Measurements from ENCODE around the gene SMIM45.

SMIM45 gene

DNA sequence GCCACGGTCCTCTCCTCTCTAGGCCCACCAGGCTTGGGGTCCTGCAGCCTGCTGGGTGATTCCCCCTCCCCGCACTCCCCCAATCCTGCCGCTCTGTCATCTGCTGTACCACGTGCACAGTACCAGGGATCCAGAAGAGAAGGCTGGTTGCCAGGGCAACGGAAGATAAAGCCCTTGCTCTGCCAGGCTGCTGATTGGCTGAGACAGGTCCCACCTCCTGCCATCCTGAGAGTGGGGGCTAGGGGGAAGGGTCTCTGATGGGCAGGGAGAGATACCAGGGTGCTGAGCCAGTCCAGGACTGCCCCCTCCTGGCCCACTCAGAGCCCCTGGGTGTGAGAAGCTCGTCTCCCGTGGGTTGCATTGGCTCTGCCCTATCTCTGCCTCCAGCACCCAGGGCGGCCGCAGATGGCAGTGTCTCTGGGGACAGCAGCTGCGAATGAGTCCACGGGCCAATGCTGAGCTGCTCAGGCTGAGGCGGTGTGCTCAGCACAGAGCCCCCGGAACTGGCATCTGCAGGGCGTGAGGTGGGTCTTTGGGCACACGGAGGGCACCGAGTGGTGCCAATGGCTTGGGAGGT is at the start of gene SMIM45:
Gene SMIM45, plus strand, starts transcription at position 253 of the 577 bp plus-strand sequence.
- Histone ChIP-seq H3K27ac (ENCODE audit: low read length) (no peak within 1 kb of the TSS), H3K4me1 (ENCODE audit: control insufficient read depth, insufficient read depth, low read length) (peaks cover 5% of the 10 kb centered on the region), H3K9me3 (ENCODE audit: control insufficient read depth, low read depth, low read length) (no peaks in the 10 kb centered on the region), H3K27me3 (ENCODE audit: control insufficient read depth, insufficient read depth, low read length) (no peaks in the 10 kb centered on the region), H3K4me3 (ENCODE audit: low read length) (no peak within 1 kb of the TSS), H3K36me3 (ENCODE audit: control insufficient read depth, insufficient read depth, low read length) (no peaks in the 10 kb centered on the region)
- no CpG with 5 or more reads among the region's 16 CpGs for WGBS (ENCODE audit: insufficient coverage, low lambda C conversion rate)
- no peak for DNase-seq

DNA sequence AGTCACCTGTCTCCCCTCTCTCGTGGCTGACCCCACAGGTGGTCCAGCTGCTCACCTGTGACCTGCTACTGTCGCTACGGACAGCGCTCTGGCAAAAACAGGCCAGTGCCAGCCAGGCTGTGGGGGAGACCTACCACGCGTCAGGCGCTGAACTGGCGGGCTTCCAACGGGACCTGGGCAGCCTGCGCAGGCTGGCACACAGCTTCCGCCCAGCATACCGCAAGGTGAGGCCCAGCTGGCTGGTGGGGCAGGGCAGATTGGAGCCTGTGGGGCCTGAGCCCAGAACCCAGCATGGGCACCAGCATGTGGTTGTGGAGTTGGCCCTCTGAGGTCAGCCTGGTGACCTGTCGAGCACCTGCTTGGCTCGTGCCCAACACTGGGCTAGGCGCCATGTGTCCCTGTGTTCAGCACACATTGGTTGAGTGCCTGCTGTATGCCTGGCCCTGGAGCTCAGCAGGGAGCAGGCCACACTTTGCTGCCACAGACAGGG is 49.0 kb upstream of the SMIM45 start:
- no peak overlapping the region for H3K4me3 ChIP-seq (ENCODE audit: low read length)
- DNase-seq: no peak
- no peaks in the 10 kb centered on the region for H3K9me3 ChIP-seq (ENCODE audit: control insufficient read depth, low read depth, low read length)
- H3K4me1 ChIP-seq (ENCODE audit: control insufficient read depth, insufficient read depth, low read length): no peaks in the 10 kb centered on the region
- H3K27ac ChIP-seq (ENCODE audit: low read length): no peak overlapping the region
- peaks cover 90% of the 10 kb centered on the region for H3K36me3 ChIP-seq (ENCODE audit: control insufficient read depth, insufficient read depth, low read length)
- no peaks in the 10 kb centered on the region for H3K27me3 ChIP-seq (ENCODE audit: control insufficient read depth, insufficient read depth, low read length)
- WGBS (ENCODE audit: insufficient coverage, low lambda C conversion rate): no CpG with 5 or more reads among the region's 15 CpGs

DNA sequence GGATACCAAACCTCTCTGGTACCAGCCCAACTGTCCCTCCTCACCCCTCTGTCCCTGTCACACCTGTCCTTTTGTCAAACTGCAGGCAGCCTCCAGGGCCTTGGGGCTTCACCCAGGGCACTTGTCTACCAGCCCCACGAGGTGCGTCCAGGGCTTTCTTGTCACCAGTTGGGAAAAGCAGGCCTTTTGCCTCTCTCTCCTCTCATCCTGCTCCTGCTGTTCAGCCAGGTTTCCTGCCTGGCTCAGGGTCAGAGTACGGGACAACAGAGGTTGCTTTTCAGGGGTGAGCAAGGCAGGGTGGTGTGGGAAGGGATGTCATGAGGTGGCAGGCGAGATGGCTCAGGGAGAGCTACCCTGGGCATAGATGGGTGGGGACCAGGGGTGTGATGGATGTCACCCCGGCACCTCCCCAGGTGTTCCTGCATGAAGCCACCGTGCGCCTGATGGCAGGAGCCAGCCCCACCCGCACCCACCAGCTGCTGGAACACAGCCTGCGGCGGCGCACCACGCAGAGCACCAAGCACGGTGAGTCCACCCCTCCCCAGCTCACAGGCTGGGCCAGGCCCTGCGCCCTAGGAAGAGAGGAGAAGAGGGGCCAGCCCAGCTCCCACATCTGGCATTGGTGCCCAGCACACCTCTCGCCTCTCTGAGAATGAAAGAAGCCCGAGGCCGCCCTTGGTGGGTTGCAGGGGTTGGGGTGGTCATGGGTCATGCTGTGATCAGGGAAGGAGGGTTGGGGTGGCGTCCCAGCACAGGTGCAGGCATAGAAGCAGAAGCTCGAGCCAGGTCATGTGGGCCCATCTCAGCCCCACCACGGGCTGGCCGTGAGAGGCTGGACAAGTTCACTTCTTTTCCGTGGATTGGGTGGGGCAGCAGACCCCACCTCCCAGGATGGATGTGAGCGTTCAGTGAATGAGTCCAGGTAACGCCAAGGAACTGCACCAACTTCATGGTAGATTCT is 47.2 kb upstream of the SMIM45 start:
- Histone ChIP-seq H3K4me3 (ENCODE audit: low read length) (no peak overlapping the region), H3K4me1 (ENCODE audit: control insufficient read depth, insufficient read depth, low read length) (no peaks in the 10 kb centered on the region), H3K27ac (ENCODE audit: low read length) (no peak overlapping the region), H3K9me3 (ENCODE audit: control insufficient read depth, low read depth, low read length) (peaks cover 2% of the 10 kb centered on the region), H3K27me3 (ENCODE audit: control insufficient read depth, insufficient read depth, low read length) (peaks cover 13% of the 10 kb centered on the region), H3K36me3 (ENCODE audit: control insufficient read depth, insufficient read depth, low read length) (peaks cover 76% of the 10 kb centered on the region)
- WGBS (ENCODE audit: insufficient coverage, low lambda C conversion rate): no CpG with 5 or more reads among the region's 24 CpGs
- no peak for DNase-seq

DNA sequence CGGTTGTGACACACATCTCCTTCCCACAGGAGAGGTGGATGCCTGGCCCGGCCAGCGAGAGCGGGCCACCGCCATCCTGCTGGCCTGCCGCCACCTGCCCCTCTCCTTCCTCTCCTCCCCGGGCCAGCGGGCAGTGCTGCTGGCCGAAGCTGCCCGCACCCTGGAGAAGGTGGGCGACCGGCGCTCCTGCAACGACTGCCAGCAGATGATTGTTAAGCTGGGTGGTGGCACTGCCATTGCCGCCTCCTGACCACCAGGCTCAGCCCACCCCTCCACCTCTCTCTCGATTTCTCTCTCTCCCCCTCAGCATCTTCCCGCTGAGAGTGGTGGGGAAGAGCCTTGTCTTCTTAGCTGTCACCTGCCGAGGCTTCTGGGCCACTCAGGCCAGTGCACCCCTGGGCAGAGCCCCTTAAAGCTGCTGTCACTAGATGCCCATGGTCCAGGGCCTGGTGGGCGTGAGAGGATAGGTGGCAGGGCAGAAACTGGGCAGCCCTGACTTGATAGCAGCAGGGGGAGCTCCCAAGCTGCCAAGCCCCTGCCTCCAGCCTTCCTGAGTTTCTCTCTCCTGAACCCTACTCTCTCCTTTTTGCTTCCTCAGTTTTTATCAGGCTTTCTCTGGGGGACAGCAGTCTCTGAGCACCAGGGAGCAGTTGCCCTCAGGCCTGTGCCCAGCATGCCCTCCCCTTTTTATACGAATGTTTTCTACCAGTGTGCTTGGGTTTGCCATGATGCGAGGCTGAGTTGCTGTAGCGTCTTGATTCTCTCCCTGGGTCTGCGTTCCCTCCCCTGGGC is 46.3 kb upstream of the SMIM45 start:
- Histone ChIP-seq H3K27ac (ENCODE audit: low read length) (no peak overlapping the region), H3K4me3 (ENCODE audit: low read length) (no peak overlapping the region), H3K9me3 (ENCODE audit: control insufficient read depth, low read depth, low read length) (peaks cover 3% of the 10 kb centered on the region), H3K27me3 (ENCODE audit: control insufficient read depth, insufficient read depth, low read length) (peaks cover 18% of the 10 kb centered on the region), H3K4me1 (ENCODE audit: control insufficient read depth, insufficient read depth, low read length) (peaks cover under 1% of the 10 kb centered on the region), H3K36me3 (ENCODE audit: control insufficient read depth, insufficient read depth, low read length) (peaks cover 67% of the 10 kb centered on the region)
- no CpG with 5 or more reads among the region's 23 CpGs for WGBS (ENCODE audit: insufficient coverage, low lambda C conversion rate)
- no peak for DNase-seq

DNA sequence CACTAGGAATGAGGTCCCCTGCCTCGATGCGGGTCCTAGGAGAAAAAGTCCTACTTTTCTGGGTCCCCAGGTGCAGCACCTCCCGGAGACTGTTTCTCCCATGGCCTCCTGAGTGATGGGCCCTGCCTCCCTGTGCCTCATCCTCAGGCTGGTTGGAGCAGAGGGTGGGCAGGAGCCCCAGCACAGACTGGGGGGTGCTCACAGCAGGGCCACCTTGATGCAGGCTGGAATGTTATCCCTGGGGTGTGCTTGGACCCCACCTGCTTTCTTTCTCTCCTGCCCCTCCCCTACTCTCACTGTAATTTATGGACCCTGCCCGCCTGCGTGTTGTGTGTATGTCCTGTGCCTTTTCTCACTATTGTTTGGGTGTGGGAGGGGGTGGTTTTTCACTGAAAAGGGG is 45.1 kb upstream of the SMIM45 start:
- Histone ChIP-seq H3K27ac (ENCODE audit: low read length) (no peak overlapping the region), H3K27me3 (ENCODE audit: control insufficient read depth, insufficient read depth, low read length) (peaks cover 30% of the 10 kb centered on the region), H3K4me1 (ENCODE audit: control insufficient read depth, insufficient read depth, low read length) (peaks cover 6% of the 10 kb centered on the region), H3K9me3 (ENCODE audit: control insufficient read depth, low read depth, low read length) (peaks cover 6% of the 10 kb centered on the region), H3K4me3 (ENCODE audit: low read length) (no peak overlapping the region), H3K36me3 (ENCODE audit: control insufficient read depth, insufficient read depth, low read length) (peaks cover 59% of the 10 kb centered on the region)
- WGBS (ENCODE audit: insufficient coverage, low lambda C conversion rate): no CpG with 5 or more reads among the region's 5 CpGs
- no peak for DNase-seq

DNA sequence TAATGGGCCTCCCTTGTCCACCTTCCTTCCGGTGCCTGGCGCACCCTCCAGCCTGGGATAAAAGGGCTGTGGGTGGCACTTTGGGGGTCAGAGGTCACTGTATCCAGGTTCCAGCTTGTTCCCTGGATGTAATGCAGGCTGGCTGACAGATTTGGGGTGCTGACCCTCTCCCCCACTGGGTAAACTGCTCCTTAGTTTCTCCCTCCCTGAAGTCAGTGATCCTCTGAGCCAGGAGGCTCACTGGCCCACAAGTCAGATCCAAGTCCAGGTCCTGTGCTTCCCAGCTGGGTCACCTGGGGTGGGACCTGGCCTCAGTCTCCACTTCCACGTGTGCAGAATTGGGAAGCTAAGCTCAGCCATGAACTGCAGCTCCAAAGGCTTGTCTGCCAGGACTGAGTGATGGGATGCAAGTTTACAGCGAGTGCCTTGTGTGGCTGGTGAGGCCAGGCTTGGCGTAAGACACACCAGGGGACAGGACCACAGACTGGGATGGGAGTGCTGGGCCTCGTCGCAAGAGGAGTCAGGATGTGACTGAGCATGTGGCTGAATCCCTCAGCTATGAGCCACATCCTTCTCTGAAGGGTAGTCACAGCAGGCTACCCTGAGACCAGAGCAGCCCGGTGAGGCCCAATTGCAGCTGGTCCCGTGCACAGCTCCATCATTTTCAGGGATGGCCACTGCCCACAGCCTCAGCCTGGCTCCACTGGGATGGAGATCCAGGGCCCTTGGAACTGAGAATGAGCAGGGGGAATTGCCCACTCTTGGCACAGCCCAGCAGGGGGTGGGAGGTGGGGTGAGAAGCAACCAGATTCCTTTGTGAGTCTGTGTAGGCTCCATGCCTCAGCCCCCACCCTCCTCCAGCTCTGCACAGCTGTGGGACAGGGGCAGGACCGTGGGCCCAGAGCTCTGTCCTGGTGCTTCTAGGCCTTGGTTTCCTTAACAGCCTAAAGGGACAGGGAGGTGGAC is 44.2 kb upstream of the SMIM45 start:
- DNase-seq: no peak
- H3K36me3 ChIP-seq (ENCODE audit: control insufficient read depth, insufficient read depth, low read length): peaks cover 50% of the 10 kb centered on the region
- H3K4me3 ChIP-seq (ENCODE audit: low read length): no peak overlapping the region
- peaks cover 6% of the 10 kb centered on the region for H3K9me3 ChIP-seq (ENCODE audit: control insufficient read depth, low read depth, low read length)
- H3K4me1 ChIP-seq (ENCODE audit: control insufficient read depth, insufficient read depth, low read length): peaks cover 6% of the 10 kb centered on the region
- peaks cover 39% of the 10 kb centered on the region for H3K27me3 ChIP-seq (ENCODE audit: control insufficient read depth, insufficient read depth, low read length)
- no CpG with 5 or more reads among the region's 10 CpGs for WGBS (ENCODE audit: insufficient coverage, low lambda C conversion rate)
- no peak overlapping the region for H3K27ac ChIP-seq (ENCODE audit: low read length)

DNA sequence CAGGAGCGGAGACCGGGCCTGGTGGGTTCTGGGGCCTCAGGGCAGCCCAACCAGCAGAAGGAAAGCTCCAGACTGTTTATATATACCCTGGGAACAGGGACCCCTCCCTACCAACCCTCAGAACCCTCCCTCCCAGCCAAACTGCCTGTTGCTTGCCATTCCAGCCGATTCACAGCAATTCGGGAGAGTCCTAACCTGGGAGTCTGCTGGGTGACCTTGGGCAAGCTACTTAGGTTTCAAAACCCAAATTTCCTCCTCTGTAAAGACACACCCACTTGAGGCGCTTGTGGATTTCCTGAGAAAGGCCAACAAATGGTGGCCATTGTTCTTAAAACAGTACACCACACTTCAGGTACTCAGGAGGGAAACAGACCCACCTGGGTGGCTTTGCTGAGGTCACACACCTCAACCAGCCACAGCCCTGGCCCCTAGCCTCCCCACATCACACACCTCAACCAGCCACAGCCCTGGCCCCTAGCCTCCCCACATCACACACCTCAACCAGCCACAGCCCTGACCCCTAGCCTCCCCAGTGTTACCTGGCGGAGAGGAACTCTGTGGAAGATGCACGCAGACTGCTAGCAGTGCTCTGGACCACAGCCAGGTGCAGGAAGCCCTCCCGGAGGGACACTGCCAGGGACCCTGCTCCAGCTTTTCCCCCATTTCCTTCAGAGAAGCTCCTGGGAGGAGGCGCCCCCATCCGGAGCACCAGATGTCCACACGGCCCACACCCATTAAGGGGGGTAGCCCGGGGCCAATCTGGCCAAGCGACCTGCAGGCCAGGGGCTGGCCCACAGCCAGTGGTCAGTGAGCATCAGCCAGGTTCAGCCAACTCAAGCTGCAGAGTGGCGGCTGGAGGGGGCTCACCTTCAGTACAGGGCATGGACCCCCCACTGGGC is 43.3 kb upstream of the SMIM45 start:
- Histone ChIP-seq H3K4me1 (ENCODE audit: control insufficient read depth, insufficient read depth, low read length) (peaks cover 6% of the 10 kb centered on the region), H3K36me3 (ENCODE audit: control insufficient read depth, insufficient read depth, low read length) (peaks cover 41% of the 10 kb centered on the region), H3K4me3 (ENCODE audit: low read length) (no peak overlapping the region), H3K9me3 (ENCODE audit: control insufficient read depth, low read depth, low read length) (peaks cover 6% of the 10 kb centered on the region), H3K27ac (ENCODE audit: low read length) (no peak overlapping the region), H3K27me3 (ENCODE audit: control insufficient read depth, insufficient read depth, low read length) (peaks cover 48% of the 10 kb centered on the region)
- DNase-seq: no peak
- no CpG with 5 or more reads among the region's 14 CpGs for WGBS (ENCODE audit: insufficient coverage, low lambda C conversion rate)

DNA sequence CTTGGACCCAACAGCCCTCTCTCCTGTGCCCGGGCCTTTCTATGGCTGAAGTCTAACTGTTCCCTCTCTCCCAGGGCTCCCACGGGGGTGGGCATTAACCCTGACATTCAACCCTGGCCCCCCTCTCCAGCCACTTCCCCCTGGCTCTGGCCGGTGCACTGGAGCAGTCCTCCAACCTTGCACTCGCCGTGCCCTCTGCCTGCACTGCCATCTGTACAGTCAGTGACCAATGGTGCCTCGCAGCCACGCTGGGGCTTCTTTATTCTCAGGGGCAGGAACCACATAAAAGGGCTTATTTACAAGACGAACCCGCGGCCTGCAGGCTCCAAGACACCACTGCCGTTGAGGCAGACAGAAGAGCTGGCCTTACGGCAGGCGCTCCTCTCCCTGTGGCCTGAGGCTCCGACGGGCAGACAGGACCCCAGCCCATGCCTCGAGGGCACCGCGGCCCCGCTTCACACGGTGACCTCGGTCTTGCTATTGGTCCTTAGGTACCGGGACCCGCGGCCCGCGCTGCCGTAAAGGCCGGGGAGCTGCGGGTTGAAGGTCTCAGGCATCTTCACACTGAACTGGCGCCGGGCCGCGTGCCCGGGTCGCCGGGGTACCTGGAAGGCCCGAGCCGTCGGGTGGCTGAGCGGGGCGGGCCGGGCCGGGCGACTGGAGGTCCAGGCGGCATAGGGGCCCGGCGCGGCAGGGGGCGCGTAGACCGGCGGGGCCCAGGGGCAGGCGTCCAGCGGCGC is 42.5 kb upstream of the SMIM45 start:
- peaks cover 6% of the 10 kb centered on the region for H3K9me3 ChIP-seq (ENCODE audit: control insufficient read depth, low read depth, low read length)
- no peak overlapping the region for H3K27ac ChIP-seq (ENCODE audit: low read length)
- peaks cover 33% of the 10 kb centered on the region for H3K36me3 ChIP-seq (ENCODE audit: control insufficient read depth, insufficient read depth, low read length)
- no peak overlapping the region for H3K4me3 ChIP-seq (ENCODE audit: low read length)
- no peak for DNase-seq
- H3K27me3 ChIP-seq (ENCODE audit: control insufficient read depth, insufficient read depth, low read length): peaks cover 54% of the 10 kb centered on the region
- no CpG with 5 or more reads among the region's 55 CpGs for WGBS (ENCODE audit: insufficient coverage, low lambda C conversion rate)
- peaks cover 6% of the 10 kb centered on the region for H3K4me1 ChIP-seq (ENCODE audit: control insufficient read depth, insufficient read depth, low read length)

Measured in large intestine (tissue), 3 donors.